GM19397 (cell line): ENCODE measurements around the gene MYADML2.

Experiments
- ATAC-seq: cut with Tn5 transposase; IDR thresholded peaks from one replicate; pipeline ENCODE4 v1.9.1; 2021; ENCODE audit warnings: mild to moderate bottlenecking, moderate library complexity; ENCODE audit not compliant: unreplicated experiment

Gene MYADML2

GRCh38 chr17:81940538-81941483 lies 6.2 kb downstream of the MYADML2 start:
- ATAC-seq = no peak

- ATAC-seq = no peak
Measured at GRCh38 chr17:81939881-81940385, 7.1 kb downstream of the MYADML2 start.

- ATAC-seq = no peak
Measured at GRCh38 chr17:81939218-81939617, 7.8 kb downstream of the MYADML2 start.

GRCh38 chr17:81935709-81936084 lies 11.3 kb downstream of the MYADML2 start:
- ATAC-seq = no peak

- no peak for ATAC-seq
Measured at GRCh38 chr17:81934850-81935708, 12.0 kb downstream of the MYADML2 start.

GRCh38 chr17:81934098-81934757 lies 12.8 kb downstream of the MYADML2 start:
- no peak for ATAC-seq

GRCh38 chr17:81933178-81933699 lies 13.8 kb downstream of the MYADML2 start:
- ATAC-seq = no peak

GRCh38 chr17:81932333-81932983 lies 14.6 kb downstream of the MYADML2 start:
- no peak for ATAC-seq

- no peak for ATAC-seq
Measured at GRCh38 chr17:81931557-81932332, 15.3 kb downstream of the MYADML2 start.

GRCh38 chr17:81931189-81931556 lies 15.9 kb downstream of the MYADML2 start:
- ATAC-seq = no peak

- ATAC-seq = no peak
Measured at GRCh38 chr17:81930142-81931125, 16.6 kb downstream of the MYADML2 start.

GRCh38 chr17:81929253-81930141 lies 17.5 kb downstream of the MYADML2 start:
- ATAC-seq = no peak

- no peak for ATAC-seq
Measured at GRCh38 chr17:81928544-81929252, 18.3 kb downstream of the MYADML2 start.

GRCh38 chr17:81927653-81928543 lies 19.1 kb downstream of the MYADML2 start, which contains the start of gene MAFG:
MAFG (minus strand) TSS chr17:81927735; CDS start chr17:81923185, 4,550 bp downstream.
- ATAC-seq = peak; percentile 62

GRCh38 chr17:81927152-81927652 lies 19.8 kb downstream of the MYADML2 start:
- ATAC-seq = peak; percentile 9
